Measurements from ENCODE around the gene C2CD4D.
"Not testable (repeated sequence)": the region's sequence is repeated elsewhere in the genome, so short reads cannot be mapped to it uniquely, and the experiment has no call there.

Gene C2CD4D

GRCh38 chr1:151858030-151858746, 18.6 kb upstream of the C2CD4D start:
- no peak for DNase-seq

GRCh38 chr1:151855933-151856332, 16.3 kb upstream of the C2CD4D start:
- DNase-seq, result no peak

GRCh38 chr1:151855516-151855915, 15.9 kb upstream of the C2CD4D start:
- not testable (repeated sequence) for DNase-seq

- DNase-seq, result no peak
These were observed 15.0 kb upstream of the C2CD4D start for GRCh38 chr1:151854658-151855057.

- no peak for DNase-seq
These were observed 13.9 kb upstream of the C2CD4D start, which contains the start of gene THEM5 for GRCh38 chr1:151853411-151853943. TSS of gene THEM5 (minus strand) at chr1:151853712. CDS start at chr1:151853565, 147 bp downstream.

GRCh38 chr1:151852733-151853132, 13.1 kb upstream of the C2CD4D start:
- no peak for DNase-seq

- no peak for DNase-seq
These were observed 12.3 kb upstream of the C2CD4D start for GRCh38 chr1:151851886-151852285.

GRCh38 chr1:151849871-151850270, 10.3 kb upstream of the C2CD4D start:
- DNase-seq, result no peak

- no peak for DNase-seq
These were observed 9.5 kb upstream of the C2CD4D start for GRCh38 chr1:151849126-151849525.

- DNase-seq, result no peak
These were observed 8.4 kb upstream of the C2CD4D start for GRCh38 chr1:151847867-151848596.

- no peak for DNase-seq
These were observed 7.1 kb upstream of the C2CD4D start for GRCh38 chr1:151846686-151847237.

GRCh38 chr1:151846062-151846568, 6.5 kb upstream of the C2CD4D start:
- no peak for DNase-seq

GRCh38 chr1:151843398-151843797, 3.8 kb upstream of the C2CD4D start:
- no peak for DNase-seq

GRCh38 chr1:151841141-151841540, 1.5 kb upstream of the C2CD4D start:
- no peak for DNase-seq

GRCh38 chr1:151840421-151840820, 801 bp upstream of the C2CD4D start:
- DNase-seq, result no peak

- no peak for DNase-seq
These were observed 573 bp downstream of the C2CD4D start for GRCh38 chr1:151839082-151839412.

GRCh38 chr1:151838222-151839081, 1.2 kb downstream of the C2CD4D start:
- no peak for DNase-seq

- DNase-seq, result no peak
These were observed 1.8 kb downstream of the C2CD4D start for GRCh38 chr1:151837884-151838221.

- no peak for DNase-seq
These were observed 2.4 kb downstream of the C2CD4D start for GRCh38 chr1:151837197-151837596.

- DNase-seq, result no peak
These were observed 4.0 kb downstream of the C2CD4D start for GRCh38 chr1:151835596-151835995.

- DNase-seq, result no peak
These were observed 5.4 kb downstream of the C2CD4D start for GRCh38 chr1:151834239-151834638.

- DNase-seq, result no peak
These were observed 6.3 kb downstream of the C2CD4D start for GRCh38 chr1:151833172-151833900.

Data from SHP77 treated with DMSO at 0.1 percent for 48 hours (cell line).